COLO829 (cell line): ENCODE results near the gene PDE4D.
A peak's percentile ranks its signal among the peaks of the same experiment; 100 is the strongest.

Experiments used
- DNase-seq: peaks from one replicate; pipeline ENCODE4 v3.0.0; 2012; ENCODE audit warnings: low spot score

Gene PDE4D

GRCh38 chr5:59036274-59036961, 857.1 kb downstream of the PDE4D start:
- DNase-seq: no peak

DNA sequence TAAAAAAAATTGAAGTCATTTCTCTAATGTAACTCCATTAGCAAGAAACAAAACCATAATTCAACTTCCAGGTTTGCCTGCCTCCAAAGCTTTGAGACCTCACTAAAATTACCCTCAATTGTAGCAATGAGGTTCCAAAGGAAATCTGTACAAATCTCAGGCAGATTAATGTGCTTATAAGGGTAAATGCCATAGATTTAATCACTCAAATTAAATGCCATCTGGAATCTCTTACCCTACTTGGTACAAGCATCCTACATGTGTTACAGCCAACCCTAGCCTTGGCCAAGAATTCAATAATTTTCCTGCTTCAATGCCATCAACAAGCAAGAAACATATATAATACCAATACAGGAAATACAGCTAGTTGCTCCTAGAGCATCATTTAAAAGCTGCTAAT, 857.8 kb downstream of the PDE4D start:
- DNase-seq: no peak

- DNase-seq: peak; percentile 21
Observed at GRCh38 chr5:59034498-59035186, 858.9 kb downstream of the PDE4D start.

- no peak for DNase-seq
Observed at GRCh38 chr5:59027145-59027907, 866.2 kb downstream of the PDE4D start.

DNA sequence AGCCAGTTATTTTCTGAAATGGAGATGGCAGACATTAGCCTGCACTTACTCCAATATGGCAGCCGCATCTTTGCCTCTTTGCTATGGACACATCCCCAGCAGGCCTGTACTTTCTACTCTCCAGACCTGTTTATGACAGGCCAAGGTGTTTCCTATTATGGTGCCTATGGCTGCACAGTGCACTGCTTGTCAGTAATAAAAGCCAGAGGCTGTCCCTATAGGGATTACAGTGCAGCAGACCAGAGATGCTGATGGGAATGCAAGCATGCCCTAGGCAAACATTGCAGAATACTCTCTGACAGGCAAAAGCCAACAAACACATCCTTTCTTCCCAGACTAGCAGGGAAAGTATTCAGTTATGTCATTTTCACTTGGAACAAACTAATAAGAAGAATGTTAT, 867.8 kb downstream of the PDE4D start:
- DNase-seq: no peak

DNA sequence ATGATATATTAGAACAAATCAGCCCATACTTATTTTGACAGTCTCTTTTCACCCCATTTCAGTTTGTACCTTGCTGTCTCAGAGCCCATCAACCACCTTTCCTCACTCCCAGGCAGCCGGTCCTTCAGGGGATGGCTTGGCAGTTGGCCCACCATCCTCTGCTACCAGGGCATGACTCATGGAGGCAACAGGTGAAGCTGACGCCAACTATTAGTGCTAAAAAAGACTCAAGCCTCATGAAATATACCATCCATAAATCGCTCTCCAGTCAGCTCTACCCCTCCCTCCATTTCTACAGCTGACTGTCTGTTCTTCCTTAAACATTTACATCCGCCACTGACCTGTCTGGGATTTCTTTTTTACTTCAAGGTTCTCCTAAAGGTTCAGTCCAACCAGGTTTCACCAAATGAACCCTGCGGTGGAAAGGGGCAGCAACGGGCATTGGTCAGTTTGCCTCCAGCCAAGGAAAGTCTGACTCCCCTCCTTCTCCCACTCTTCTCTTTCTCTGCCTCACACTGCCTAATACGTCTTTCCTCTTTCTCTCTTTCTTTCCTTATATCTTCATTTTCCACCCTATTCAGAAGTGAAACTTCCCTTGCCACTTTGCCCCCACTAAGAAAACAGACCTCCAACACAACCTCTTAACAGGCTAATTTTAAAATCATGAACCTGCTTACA, 871.5 kb downstream of the PDE4D start:
- no peak for DNase-seq

DNA sequence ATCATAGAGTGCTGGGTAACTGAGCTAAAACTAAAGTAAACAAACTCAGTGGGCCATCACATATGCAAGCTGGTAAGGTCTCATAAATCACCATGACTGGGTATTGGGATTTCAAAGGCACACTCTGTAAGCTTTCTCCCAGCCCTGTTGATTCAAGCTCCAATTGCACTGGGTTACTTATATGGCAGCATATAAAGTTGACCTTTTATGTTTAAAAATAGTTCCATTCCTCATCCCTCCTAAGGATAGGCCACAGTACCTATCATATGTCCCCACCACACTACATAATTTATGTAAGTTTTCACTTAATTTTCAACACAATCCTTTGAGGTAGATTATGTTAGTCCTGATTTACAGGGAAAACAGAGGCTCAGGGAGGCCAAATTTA, 872.2 kb downstream of the PDE4D start:
- no peak for DNase-seq

GRCh38 chr5:59020611-59021285, 872.8 kb downstream of the PDE4D start:
- no peak for DNase-seq

GRCh38 chr5:59019078-59019477, 874.4 kb downstream of the PDE4D start:
- no peak for DNase-seq

- no peak for DNase-seq
Observed at GRCh38 chr5:59016925-59017324, 876.6 kb downstream of the PDE4D start.

DNA sequence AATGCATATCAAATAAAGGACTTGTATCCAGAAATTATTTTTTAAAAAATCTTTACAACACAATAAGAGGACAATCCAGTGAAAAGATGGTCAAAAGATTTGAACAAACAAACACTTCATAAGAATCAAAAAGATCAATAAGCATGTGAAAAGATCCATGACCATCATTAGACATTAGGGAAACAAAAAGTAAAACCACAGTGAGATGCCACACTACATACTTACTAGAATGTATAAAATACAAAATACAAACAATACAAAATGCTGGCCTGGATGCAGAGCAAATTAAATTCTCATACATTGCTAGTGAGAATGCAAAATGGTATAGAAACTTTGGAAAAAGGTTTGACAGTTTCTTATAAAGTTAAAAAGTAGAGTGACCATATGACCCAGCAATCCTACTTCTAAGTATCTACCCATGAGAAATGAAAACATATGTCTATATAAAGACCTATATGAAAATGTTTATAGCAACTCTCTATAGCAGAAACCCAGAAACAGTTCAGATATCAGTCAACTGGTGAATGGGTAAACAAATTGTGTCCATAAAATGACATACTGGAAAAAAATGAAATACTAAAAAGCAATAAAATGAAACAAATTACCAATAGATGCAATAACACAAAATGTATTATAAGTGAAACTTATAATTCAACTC, 884.6 kb downstream of the PDE4D start:
- no peak for DNase-seq

DNA sequence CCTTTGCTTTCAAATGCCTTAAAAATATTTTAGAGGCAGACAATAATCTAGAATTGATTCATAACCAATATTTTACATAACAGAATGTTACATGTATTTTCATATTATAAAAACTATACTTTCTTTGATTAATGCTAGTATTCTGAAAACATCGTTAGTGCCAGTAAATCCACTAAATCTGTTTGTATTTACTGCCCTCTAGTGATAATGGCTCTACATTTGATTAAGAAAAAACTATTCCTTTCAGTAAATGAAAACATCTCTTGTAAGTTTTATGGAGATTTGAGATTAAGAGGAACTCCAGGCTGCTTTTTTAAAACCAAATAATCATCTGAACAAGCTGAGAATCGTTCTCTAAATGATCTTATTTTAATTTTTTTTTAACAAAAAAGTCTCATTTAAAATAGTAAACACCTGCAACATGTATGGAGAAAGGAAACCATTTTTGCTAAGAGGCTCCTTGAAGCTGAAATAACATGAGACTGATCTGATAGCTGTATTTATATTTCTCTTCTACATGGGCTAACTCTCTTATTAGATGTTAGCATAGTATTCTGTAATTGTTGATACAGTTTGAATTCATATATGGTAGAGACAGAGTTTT, 886.0 kb downstream of the PDE4D start:
- peak; percentile 22 for DNase-seq

GRCh38 chr5:59005934-59006701, 887.4 kb downstream of the PDE4D start:
- no peak for DNase-seq

DNA sequence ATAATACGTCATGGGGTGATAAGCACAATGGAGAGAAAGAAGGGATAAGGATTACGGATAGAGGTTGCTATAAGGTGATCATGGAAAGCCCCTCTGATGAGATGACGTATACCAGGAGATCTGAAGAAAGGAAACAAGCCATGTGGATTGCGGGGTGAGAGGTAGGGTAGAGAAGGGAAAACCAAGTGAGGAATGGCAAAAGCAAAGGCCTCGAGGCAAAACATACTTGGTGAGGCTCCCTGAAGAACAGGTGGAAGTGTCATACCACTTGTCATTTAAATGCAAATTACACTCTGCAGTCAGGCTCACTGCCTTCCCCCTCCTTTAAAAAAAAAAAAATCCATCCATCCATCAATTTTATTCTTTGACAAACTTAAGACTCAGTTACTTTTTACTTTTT, 889.9 kb downstream of the PDE4D start:
- no peak for DNase-seq

DNA sequence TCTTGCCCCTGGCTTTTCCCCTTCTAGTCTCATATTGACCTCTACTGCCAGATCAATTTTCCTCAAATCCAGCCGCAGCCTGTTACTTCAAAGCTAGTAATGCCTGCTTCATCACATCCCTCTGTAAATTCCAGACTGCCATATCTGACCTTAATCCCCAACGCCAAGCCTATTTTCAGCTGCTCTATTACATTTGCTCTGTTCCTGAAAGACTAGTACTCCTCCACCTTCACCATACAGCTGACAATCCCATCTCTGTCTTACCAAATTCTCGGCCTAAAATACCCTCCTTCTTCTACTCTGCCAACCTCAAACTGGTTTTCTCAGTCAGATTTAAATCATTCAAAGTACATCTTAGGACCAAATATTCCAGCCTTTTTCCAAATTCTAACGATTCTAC, 890.4 kb downstream of the PDE4D start:
- DNase-seq: no peak

DNA sequence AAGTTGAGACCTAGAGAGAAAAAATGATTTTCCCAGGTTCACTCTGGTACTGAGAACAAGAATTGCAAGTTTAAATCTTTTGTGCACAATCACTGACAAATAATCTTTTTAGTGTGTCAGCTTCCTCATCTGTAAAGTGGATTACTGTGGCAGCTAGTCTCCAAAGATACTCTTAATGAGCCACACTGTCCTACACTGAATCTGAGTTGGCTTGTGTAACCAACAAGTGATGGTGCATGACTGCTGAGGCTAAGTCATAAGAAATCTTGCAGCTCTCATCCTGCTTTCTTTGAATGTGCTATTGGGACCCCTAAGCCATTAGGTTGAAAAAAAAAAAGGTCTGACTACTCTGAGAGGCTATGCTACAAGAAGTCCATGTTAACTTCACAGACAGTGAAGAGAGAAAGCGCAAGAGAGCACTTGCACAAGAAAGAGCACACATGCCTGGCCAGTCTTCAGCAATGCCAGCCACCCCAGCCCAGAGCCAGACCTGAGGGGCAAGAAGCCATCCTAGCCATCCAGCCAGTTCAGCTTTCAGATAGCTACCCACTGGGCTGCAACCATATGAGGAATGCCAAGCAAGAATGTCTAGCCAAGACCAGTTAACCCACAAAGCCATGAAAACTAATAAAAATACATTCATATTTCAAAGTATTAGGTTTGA, 891.2 kb downstream of the PDE4D start:
- no peak for DNase-seq

DNA sequence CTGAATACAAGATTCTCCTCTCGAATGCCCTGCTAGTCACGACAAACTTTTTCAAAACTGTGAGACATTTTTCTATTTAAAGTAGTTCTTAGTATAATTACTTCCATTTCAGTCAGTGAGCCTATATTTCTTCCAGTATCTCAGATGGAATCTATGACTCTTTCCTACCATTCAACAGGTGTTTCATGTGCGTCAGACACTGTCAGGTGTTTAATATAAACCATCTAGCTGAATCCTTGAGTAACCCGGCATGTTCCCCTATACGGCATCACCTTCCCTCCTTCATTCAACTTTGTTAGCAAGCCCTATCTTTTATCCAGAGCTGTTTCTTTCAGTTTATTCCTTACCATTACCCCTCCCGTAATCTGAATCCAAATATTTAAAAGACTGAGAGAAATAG, 891.8 kb downstream of the PDE4D start:
- DNase-seq: no peak

GRCh38 chr5:59001154-59001553, 892.4 kb downstream of the PDE4D start:
- no peak for DNase-seq

- no peak for DNase-seq
Observed at GRCh38 chr5:59000211-59000610, 893.3 kb downstream of the PDE4D start.

DNA sequence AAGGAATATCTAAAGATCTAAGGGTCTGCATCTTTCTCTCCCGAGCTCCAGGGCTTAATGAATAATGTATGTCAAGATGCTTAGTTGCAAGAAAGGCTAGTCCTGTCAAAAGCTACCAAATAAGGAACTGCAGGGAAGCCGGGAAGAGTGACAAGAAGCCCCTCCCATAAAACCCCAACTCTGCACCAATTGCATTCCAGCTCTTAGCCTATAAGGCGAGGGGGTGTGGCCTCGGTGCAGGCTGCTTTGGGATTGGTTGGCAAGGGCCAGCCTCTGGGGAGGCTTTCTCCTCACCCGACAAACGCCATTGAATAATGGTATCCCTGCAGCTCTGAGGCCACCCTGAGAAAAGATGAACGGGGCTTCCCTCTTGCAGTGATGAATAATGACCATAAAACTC, 893.7 kb downstream of the PDE4D start:
- DNase-seq: no peak
